ENCODE measurements around the gene EVA1C.
A peak's percentile ranks its signal among the peaks of the same experiment; 100 is the strongest.
"Not testable (repeated sequence)": the region's sequence is repeated elsewhere in the genome, so short reads cannot be mapped to it uniquely, and the experiment has no call there.

The EVA1C gene

DNA sequence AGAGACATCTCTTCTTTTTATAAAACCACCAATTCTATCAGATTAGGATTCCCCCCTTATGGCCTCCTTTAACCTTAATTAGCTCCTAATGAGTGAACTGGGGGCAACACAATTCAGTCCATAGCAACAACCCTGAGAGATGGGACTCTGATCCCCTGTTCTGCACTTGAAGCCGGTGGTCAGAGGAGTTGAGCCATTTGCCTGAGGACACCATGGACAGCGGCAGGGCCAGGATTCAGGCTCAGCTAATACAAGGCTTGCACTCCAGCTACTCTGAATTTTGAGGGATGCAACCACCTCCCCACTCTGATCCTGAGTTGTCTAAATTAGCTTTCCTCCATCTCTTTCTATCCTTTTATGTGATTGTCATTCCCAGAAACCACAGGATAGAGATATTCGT is 93.3 kb downstream of the EVA1C start:
- not testable (repeated sequence) for DNase-seq

DNA sequence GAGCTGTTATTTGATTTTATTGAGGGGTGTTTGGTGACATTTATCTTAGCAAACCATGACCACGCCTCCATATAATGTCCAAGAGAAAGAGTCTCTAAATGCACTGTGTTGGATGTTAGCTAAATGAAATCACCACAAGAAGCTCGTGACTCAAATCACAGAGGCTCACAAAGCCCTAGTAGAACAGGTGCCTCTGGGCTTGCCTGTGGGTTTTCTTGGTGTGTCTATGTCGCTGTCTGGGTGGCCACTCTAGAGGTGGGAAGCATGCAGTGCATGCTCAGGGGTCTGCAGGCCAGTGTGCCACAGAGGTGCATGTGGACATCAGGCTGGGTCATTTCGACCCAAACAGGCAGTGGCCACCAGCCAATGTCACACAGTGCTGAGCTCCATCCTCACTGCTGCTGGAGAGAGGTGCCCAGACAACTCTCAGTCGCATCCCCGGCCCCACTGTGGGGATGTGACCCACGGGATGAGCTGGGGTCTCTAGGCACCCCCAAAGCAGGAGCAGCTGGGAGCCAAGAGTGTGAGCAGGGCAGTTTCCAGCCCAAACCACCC is 94.0 kb downstream of the EVA1C start:
- DNase-seq, result not testable (repeated sequence)

DNA sequence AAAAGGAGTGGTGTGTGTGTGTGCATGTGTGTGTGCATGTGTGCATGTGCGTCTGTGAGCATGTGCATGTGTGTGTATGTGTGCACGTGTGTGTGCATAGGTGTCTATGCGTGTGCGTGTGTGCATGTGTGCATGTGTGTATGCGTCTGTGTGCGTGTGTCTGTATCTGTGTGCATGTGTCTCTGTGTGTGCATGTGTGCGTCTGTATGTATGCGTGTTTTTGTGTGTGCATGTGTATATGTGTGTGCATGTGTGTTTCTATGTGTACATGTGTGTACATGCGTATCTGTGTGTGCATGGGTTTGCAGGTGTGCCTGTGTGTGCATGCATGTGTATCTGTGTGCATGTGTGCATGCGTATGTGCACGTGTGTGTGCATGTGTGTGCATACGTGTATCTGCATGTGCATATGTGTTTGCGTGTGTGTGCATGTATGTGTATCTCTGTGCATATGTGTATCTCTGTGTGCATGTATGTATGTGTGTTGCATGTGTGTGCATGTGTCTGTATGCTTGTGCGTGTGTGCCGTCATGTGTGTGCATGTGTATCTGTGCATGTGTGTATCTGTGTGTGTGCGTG is 94.9 kb downstream of the EVA1C start:
- no peak for DNase-seq

DNA sequence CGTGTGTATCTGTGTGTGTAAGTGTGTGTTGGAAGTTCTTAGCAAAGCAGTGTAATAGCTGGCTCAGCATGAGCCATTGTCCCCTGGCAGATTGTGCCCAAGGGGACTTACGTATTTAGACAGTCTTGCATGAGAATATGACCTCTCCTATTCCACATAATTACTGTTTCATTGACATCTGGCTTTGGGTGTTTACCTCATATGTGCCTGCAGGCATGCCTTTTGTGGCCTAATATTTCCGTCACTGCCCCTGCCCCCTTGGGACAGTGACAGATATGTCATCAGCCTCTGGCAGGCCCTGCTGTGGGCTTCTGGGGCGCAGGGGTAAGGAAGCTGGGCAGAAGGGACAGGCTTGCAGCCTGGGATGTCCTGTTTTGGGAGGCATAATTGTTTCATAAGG is 95.5 kb downstream of the EVA1C start:
- DNase-seq, result not testable (repeated sequence)

DNA sequence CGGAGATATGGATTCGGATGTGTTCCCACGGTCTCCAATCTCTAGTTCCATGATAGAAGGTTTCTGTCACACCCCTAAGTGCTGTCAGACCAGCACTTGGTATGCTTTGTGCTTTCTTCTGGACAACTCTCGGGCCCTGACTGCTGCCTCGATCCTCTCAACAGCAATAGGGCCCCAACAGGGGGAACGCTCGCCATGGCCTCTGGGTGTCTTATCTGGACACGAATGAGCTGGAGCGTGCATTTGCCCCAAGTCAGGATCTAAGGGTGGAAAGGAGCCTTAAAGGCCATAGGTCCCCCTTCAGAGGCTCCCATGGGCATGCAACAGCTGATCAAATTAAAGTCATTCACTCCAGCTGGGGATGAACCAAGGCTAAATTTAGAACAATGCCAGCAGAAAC is 96.1 kb downstream of the EVA1C start:
- no peak for DNase-seq

DNA sequence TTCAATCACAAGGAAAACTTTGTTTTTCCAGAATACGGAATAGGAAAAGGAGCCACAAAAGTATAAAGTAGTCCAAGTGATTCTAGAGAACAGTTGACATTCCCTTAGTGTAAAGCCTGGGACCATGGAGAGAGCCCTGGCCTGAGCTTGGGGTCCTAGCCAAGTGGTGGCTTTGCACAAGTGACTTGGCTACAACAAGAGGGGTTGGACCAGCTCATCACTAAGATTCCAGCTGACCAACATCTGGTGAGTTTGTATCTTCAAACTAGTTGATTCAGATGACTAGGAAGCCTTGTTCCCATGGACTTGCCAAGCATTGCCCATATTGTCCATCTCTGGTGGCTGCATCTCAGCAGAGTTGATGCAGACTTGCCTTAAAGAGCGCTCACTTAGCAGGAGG is 96.5 kb downstream of the EVA1C start:
- not testable (repeated sequence) for DNase-seq

DNA sequence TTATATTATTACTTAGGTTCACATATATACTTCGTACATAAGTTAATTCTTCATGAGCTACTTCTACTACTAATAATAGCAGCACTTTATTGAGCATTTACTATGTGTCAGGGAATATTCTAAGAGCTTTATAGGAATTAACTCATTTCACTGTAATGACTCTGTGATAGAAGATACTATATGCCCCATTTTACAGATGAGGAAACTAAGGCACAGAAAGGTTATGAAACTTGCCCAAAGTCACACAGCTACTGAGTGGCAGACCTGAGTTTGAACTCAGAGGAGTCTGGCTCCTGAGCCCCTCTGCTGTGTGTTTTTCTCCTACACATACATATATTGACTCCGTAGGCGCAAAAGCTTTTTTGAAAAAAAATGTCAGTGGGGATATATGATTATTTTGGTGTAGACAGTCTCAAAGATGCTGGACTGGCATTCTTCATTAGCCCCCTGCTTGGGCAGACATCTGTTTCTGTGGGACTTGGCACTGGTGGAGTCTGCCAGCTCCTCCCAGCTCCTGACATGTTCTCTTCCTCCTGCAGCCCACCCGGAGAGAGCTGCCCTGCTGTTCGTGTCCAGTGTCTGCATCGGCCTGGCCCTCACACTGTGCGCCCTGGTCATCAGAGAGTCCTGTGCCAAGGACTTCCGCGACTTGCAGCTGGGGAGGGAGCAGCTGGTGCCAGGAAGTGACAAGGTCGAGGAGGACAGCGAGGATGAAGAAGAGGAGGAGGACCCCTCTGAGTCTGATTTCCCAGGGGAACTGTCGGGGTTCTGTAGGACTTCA is 102.0 kb downstream of the EVA1C start:
- no peak for DNase-seq

DNA sequence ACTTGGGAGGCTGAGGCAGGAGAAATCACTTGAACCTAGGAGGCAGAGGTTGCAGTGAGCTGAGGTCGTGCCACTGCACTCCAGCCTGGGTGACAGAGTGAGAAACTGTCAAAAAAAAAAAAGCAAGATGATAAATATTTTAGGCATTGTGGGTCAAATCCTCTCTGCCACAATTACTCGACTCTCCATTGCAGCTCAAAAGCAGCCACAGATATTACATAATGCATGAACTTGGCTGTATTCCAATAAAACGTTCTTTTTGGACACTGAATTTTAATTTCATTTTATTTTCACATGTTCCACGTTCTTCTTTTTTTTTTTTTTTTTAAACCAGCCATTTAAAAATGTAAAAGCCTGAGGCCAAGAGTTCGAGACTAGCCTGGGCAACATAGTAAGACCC is 103.4 kb downstream of the EVA1C start:
- no peak for DNase-seq

DNA sequence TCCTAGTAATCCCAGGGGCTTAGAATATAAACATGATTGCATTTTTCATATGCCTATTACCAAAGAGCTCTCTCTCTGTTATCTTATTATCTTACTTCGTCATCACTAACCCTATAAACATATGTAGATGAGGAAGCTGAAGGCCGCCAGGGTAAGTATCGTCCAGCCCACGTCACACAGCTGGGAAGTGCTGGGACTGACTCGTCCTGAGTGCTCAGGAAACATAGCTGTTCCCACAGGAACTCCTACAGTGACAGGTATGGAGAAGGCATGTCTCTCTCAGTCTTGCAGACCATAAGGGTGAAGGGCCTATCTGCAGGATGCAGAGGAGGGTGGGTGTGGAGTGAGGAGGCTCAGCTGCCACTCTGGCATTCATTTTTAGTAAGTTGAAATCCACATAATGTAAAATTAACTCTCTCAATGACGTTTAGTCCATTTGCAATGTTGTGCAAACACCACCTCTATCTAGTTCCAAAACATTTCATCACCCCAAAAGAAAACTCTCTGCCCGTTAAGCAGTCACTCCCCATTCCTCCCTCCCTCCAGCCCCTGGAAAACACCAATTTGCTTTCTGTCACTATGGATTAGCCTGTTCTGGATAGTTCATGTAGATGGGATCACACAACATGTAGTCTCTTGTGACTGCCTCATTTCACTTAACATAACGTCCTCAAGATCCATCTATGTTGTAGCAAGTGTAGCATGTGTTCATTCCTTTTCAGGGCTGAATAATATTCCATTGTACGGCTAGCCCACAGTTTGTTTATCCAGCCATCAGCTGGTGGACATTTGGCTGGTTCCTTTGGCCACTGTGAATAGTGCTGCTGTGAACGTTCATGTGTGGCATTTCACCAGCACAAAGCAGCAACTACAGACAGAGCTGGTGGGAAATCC is 104.5 kb downstream of the EVA1C start:
- no peak for DNase-seq

DNA sequence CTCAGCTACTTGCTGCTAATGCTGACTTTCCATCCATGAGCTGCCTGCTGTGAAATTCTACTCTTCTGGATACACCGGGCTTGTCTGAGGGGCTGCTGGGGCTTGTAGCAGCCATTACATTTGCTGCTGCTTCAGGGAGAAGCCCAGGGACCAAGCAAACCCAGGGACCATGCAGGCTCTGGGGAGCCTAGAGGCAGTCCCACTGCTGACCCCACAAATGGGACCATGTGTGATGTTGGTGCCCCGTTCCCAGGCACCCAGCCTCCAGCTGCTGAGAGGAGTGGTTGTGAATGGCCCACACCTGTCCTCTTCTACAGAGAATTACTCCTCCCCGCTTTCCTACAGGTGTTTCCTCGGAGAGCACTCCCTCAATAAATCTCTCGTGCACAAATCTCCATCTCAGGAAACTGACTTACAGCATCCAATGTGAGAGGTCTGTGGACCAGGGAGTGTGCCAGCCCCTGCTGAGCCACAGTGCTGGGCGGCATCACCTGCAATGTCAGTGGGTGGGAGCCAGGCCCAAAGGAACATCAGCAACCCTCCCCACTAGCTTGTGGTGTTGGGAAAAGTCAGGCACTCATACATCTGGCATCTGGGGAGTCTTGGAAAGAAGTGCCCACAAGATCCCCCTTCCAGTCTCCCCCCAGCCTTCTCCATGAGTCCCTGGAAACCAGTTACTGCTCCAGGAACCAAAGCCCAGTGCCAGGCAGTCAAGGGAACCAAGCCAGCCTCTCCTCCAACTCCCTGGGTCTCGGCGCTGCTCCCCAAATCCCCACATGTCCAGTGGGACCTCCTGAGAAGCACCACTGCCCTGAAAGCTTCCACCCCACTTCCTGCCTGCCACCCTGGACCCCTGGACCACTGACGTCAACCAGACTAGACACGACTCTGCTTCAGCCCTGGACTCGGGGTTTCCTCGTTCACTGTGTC is 107.7 kb downstream of the EVA1C start:
- no peak for DNase-seq

DNA sequence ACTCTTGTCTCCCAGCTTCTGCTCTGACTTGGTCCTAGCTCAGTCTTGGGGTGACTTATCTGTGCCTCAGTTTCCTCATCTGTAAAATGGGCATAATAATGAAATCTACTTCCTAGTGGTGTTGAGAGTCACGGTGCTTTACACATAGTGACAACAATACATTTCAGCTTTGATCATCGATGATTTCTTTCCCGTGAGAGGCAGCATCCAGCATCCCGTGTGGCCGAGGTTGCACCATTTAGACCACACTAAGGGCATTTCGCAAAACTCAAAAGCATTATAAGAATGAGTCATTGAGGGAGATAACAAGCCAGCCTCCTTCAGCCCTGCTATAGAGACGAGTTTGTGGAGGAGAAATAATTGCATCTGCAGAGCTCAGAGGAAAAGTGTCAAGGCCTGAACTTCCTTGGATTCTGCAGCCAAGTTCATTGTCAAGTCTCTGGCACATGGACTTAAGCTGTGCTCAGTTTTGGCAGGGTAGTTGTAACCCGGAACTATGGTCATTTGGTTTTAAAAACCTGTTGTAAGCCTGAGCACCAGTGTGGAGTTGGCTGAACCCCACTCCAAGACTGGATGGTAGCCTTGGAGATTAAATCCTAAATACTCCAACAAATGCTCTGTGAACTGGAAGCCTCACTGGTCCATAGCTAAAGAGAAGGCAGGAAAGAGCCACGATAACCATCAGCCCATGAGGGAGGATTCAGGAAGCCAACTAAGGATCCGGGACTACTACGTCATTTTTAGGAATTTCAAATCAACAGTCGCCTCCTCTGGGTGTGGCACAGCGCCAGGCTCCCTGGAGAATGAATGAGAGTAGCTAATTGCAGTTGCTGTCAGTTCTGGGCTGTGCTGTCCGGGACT is 108.6 kb downstream of the EVA1C start:
- DNase-seq, result peak; percentile 42 to 84

DNA sequence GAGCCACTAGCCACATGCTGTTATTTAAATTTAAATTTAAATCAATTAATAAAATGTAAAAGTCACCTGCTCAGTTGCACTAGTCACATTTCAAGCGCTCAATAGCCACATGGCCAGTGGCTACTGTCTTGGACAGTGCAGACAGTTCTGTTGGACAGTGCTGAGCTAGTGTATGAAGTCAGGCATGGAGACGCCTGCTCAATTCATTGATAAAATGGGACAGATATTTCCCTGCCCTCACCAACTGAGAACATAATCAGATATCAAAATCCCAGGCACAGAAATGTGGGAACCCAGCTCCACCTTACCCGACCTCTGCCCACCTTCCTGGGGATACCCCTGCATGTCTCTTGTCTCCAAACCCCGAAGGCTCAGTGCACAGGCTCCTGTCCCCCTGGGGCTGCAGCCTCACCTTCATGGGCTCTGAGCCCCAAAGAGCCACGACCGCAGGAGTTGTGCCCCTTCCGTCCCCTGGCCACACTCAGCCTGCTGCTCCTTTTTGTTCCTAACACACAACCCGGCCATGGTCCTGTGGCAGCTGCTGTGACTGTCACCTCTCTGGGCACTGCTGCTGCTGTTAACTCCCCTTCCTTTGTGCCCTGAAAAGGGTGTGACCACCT is 109.3 kb downstream of the EVA1C start:
- DNase-seq, result no peak

DNA sequence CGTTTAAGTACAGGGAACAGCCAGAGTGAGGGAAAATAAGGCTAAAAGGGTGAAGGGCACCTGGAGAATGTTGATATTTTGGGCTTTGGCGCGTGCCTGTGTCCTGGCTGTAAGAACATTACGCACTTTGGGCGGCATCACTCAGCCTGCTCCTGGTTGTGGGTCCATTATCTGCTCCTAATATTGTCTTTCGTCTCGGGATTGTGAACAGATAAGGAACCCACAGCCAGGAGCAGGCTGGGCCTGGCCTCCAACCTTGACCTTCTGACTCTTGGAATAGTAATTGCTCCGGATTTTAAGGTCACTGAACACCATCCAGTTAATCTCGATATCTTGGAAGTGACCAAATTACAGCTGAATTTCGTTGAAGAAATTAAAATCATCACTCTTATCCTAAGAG is 111.0 kb downstream of the EVA1C start:
- DNase-seq, result no peak

DNA sequence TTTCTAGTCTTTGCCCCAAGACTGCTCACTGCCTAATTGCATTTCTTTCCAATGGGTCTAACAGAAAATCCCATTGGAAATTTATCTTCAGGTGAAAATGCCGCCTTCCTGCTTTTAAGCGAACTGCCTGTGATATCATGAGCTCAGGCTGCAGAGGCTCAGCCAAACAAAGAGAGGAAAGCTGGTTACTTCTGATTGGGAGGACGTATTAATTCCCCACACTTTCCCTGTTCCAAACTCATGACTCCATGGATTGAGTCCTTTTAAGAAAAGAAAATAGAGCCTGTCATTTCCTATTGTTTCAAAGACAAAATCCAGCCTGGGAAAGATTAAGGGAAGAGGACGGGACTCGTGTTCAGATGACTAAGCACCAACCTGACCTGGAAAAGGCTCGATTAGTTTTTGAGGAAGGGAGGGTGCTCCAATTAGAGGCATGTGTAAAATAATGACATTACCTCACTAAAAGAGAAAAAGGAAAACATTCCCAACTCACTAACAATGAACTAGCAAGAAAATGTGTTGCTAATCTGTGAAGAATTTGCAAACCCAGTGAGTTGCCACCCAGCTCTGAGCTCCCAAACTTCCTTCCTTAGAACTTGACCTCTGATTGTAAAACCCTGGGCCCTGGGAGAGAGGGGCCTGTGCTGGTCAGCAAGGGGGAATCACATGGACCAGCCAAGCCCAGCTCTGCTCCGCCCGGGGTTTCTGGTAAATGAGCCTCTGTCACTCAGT is 111.6 kb downstream of the EVA1C start:
- DNase-seq, result no peak

DNA sequence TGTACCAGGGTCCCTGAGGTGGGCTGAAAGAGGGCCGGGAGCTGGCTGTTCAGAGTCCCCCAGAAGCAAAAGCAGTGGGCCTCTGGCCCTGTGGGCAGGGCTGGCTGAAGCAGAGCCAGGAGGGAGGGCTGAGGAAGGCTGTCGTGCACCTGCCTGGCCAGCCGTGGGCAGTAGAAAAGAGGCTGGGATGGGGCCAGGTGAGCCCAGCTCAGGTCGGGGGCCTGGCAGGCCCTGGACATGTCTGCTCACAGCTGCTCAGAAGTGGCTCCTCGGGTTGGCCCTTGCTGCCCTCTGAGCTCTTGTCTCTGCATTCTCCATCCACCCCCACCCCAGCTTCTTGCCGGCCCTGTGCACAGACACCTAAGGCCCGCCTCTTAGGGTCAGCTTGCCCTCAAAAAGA is 112.8 kb downstream of the EVA1C start:
- DNase-seq, result no peak

DNA sequence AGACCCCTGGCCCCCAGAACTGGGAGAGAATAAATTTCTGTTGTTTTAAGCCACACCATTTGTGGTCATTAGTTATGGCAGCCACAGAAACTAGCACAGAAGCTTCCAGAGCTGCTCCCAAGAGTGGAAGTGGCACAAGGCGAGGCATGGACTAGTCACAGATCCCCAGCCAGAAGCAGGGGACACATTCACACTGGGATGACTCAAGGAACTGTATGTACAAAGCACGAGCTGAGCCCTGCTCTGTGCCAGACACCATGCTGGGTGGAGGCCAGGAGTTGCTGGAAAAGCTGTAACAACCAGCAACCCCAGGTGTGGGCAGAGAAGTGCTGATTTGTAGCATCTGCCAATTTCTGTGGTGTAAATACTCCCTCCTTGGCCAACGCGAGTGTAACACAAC is 117.2 kb downstream of the EVA1C start:
- DNase-seq, result no peak

DNA sequence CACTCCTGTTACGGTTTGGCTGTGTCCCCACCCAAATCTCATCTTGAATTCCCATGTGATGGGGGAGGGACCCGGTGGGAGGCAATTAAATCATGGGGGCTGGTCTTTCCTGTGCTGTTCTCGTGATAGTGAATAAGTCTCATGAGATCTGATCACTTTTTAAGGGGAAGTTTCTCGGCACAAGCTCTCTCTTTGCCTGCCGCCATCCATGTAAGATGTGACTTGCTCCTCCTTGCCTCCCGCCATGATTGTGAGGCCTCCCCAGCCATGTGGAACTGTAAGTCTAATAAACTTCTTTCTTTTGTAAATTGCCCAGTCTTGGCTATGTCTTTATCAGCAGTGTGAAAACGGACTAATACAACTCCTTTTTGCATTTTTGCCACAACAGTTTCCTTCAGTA is 118.3 kb downstream of the EVA1C start:
- not testable (repeated sequence) for DNase-seq

DNA sequence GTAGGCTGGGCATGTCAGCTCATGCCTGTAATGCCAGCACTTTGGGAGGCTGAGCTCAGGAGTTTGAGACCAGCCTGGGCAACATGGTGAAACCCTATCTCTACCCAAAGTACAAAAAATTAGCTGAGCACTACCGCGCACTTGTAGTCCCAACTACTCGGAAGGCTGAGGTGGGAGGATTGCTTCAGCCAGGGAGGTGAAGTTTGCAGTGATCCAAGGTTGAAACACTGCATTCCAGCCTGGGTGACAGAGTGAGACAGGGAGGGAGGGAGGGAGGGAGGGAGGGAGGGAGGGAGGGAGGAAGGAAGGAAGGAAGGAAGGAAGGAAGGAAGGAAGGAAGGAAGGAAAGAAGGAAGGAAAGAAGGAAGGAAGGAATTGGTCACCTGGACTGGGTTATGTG is 119.1 kb downstream of the EVA1C start:
- DNase-seq, result not testable (repeated sequence)

DNA sequence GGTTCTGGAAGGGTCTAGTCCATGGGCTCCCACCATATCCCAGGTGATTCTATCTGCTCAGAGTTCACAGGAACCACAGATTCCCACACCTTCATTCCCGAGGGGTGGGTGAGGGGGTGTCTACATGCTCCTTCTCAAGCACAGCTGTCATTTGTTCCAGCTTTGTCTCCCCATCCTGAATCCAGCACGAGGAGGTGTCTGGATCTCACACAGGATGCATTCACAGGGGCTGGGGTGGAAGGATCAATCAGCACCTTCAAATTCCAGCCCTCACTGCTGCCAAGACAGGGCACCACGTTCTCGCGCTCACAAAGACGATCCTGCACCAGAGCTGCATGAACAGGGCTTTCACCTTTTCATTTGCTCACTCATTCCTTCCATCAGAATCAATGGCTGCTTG is 120.1 kb downstream of the EVA1C start:
- no peak for DNase-seq

DNA sequence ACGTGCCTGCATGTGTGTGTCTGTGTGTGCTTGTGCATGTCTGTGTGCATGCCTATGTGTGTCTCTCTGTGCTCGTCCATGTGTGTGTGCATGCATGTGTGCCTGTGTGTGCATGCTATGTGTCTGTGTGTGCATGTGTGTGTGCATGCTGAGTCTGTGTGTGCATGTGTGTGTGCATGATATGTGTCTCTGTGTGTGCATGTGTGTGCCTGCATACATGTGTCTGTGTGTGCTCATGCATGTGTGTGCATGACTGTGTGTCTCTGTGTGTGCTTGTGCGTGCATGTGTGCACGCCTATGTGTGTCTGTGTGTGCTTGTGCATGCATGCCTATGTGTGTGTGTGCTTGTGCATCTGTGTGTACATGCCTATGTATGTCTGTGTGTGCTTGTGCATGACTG is 120.5 kb downstream of the EVA1C start:
- DNase-seq, result no peak

Data from hippocampal formation (tissue), 2 donors.